ENCODE measurements around the gene CLIP4.
A peak's percentile ranks its signal among the peaks of the same experiment; 100 is the strongest.

CLIP4 gene

DNA sequence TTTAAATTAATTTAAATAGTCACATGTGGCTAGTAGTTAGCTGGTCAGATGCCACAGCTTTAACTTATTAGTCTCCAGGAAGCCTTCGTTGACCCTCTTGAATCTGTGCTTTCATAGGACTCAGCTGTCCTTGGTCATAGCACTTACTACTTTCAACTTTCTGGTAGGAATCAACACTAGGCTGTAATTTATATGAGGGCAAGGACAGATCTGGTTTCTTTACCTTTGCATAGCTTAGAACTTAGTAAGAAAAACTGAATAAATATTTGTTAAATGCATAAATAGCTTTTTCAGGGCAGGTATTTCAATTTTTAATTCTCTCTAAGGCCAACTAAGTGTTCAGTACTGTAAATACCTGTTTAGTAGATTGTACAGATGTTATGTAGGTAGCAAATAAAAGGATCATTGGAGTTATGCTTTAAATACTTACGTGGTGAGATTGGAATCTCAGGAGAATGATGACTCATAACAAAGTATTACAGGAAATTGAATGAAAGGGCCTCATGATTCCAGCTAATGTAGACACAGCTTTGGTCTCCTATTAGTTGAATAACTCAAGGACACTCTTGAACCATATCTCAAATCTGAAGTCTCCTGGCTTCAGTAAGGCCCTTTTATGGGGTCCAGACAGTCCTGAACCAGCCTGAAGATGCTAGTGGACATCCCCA is 2.6 kb downstream of the CLIP4 start:
- DNase-seq (ENCODE audit: low read depth), result peak; percentile 49
- H3K4me3 ChIP-seq (ENCODE audit: low read depth, low read length), result no peak overlapping the region
- TF ChIP-seq, protein P1, sequence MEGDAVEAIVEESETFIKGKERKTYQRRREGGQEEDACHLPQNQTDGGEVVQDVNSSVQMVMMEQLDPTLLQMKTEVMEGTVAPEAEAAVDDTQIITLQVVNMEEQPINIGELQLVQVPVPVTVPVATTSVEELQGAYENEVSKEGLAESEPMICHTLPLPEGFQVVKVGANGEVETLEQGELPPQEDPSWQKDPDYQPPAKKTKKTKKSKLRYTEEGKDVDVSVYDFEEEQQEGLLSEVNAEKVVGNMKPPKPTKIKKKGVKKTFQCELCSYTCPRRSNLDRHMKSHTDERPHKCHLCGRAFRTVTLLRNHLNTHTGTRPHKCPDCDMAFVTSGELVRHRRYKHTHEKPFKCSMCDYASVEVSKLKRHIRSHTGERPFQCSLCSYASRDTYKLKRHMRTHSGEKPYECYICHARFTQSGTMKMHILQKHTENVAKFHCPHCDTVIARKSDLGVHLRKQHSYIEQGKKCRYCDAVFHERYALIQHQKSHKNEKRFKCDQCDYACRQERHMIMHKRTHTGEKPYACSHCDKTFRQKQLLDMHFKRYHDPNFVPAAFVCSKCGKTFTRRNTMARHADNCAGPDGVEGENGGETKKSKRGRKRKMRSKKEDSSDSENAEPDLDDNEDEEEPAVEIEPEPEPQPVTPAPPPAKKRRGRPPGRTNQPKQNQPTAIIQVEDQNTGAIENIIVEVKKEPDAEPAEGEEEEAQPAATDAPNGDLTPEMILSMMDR (IDR thresholded peaks at IDR 0.05; ENCODE audit: control insufficient read depth, extremely low read depth, insufficient read depth), result no peak

- no peak for DNase-seq (ENCODE audit: low read depth)
- H3K4me3 ChIP-seq (ENCODE audit: low read depth, low read length), result no peak overlapping the region
- TF ChIP-seq, protein P1 (IDR thresholded peaks at IDR 0.05; ENCODE audit: control insufficient read depth, extremely low read depth, insufficient read depth), result no peak
Observed at GRCh38 chr2:29119211-29119610, 4.0 kb downstream of the CLIP4 start.

DNA sequence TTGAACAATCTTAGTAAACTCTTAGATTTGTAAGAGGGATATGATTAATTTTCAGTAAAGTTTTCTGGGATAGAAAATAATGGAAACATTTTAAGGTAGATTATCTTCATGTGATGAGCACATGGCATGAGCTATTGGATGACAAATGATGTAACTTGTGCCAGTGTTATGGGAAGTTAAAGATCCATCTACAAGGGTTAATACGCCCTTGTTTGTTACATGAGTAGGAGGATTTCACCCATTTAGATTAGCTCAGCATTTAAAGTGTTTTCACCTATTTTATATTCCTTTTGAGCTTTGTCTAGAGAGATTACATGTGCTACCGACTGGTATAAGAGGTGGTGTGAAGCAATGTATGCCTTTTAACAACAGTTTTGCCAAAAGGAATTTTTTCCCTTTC is 5.6 kb downstream of the CLIP4 start:
- DNase-seq (ENCODE audit: low read depth), result no peak
- TF ChIP-seq, protein P1 (IDR thresholded peaks at IDR 0.05; ENCODE audit: control insufficient read depth, extremely low read depth, insufficient read depth), result no peak
- H3K4me3 ChIP-seq (ENCODE audit: low read depth, low read length), result no peak overlapping the region

DNA sequence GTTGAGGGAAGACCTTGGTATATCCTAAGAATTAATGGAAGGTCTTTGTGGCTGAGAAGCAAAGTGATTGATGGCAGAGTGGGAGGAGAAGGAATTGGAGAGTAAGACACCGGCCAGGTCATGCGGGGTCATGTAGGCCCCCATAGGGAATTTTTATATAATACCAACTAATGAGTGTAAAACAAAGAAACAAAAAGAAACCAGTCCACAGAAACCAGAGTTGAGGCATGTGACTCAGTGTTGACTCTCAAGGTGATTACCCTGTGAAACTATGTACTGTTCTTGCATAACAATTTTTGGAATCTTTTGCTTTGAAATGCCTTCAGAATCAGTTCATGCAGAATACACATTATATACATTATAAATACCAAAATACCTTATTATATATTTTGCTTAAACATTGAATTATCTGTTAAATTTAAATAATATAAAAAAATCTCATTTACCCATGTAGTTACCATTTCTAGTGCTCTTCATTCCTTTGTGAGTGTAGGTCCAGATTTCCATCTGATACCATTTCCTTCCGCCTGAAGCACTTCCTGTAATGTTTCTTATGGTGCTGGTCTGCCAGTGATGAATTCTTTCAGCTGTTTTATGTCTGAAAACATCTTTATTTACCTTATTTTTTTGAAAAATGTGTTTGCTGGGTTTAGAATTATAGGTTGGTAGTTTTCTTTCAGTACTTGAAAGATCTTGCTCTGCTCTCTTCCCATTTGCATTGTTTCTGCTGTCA is 8.6 kb downstream of the CLIP4 start:
- no peak for DNase-seq (ENCODE audit: low read depth)
- TF ChIP-seq, protein P1 (IDR thresholded peaks at IDR 0.05; ENCODE audit: control insufficient read depth, extremely low read depth, insufficient read depth), result no peak
- H3K4me3 ChIP-seq (ENCODE audit: low read depth, low read length), result no peak overlapping the region

- TF ChIP-seq, protein P1 (IDR thresholded peaks at IDR 0.05; ENCODE audit: control insufficient read depth, extremely low read depth, insufficient read depth), result no peak
- no peak overlapping the region for H3K4me3 ChIP-seq (ENCODE audit: low read depth, low read length)
- no peak for DNase-seq (ENCODE audit: low read depth)
Observed at GRCh38 chr2:29124504-29124903, 9.3 kb downstream of the CLIP4 start.

DNA sequence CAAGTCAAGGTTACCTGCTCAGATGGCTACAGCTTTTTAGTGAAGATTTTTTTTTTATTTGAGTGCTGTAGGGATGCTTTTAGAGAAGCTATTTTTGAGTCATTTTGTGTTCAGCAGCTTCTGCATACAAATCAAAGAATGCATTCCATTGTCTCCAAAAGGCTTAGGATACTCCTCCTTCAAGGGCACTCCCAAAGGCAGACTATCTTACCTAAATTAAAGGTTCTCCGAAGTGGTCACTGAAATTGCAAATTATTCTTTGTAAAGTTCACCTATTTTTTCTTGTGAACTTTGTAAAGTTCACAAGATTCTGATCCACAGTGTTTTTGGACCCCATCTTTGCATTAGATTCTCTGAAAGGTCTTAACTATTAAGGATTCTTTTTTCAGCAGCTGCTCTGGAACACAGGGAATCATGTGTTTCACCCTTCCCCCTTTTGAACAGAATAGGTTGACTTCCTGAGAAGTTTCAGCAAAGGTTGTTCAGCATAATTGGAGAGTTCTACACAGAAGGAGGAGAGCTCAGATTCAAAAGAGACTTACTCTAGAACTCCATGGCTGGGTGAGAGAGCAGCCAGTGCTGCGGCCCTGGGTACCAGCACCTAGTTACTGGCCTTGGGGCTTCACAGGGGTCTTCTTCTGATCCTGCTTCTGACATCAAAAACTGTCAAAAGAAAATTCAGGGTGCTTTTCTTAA is 14.5 kb downstream of the CLIP4 start:
- H3K4me3 ChIP-seq (ENCODE audit: low read depth, low read length), result no peak overlapping the region
- TF ChIP-seq, protein P1 (IDR thresholded peaks at IDR 0.05; ENCODE audit: control insufficient read depth, extremely low read depth, insufficient read depth), result no peak
- DNase-seq (ENCODE audit: low read depth), result no peak
